Smooth muscle cell of the brain vasculature (primary cell): Measurements from ENCODE around the gene SLC44A5.
"Not testable (repeated sequence)": the region's sequence is repeated elsewhere in the genome, so short reads cannot be mapped to it uniquely, and the experiment has no call there.

Source experiments
- DNase-seq: peaks from one replicate; pipeline ENCODE4 v3.0.0-alpha.2; 2012; ENCODE audit warnings: low read depth, low spot score

Gene SLC44A5

GRCh38 chr1:75274920-75275506 lies 335.9 kb downstream of the SLC44A5 start:
- no peak for DNase-seq

- DNase-seq = no peak
Observed at GRCh38 chr1:75273110-75273509, 337.8 kb downstream of the SLC44A5 start.

- DNase-seq = no peak
Observed at GRCh38 chr1:75265792-75266191, 345.1 kb downstream of the SLC44A5 start.

GRCh38 chr1:75264112-75264511 lies 346.8 kb downstream of the SLC44A5 start:
- DNase-seq = no peak

GRCh38 chr1:75263616-75264015 lies 347.3 kb downstream of the SLC44A5 start:
- DNase-seq = not testable (repeated sequence)

- DNase-seq = not testable (repeated sequence)
Observed at GRCh38 chr1:75261946-75262345, 349.0 kb downstream of the SLC44A5 start.

GRCh38 chr1:75258351-75258750 lies 352.6 kb downstream of the SLC44A5 start:
- no peak for DNase-seq

- DNase-seq = no peak
Observed at GRCh38 chr1:75257424-75257823, 353.5 kb downstream of the SLC44A5 start.

- not testable (repeated sequence) for DNase-seq
Observed at GRCh38 chr1:75250114-75250513, 360.8 kb downstream of the SLC44A5 start.

- DNase-seq = no peak
Observed at GRCh38 chr1:75245239-75245638, 365.7 kb downstream of the SLC44A5 start.

GRCh38 chr1:75243124-75243523 lies 367.8 kb downstream of the SLC44A5 start:
- DNase-seq = no peak

GRCh38 chr1:75237316-75237715 lies 373.6 kb downstream of the SLC44A5 start:
- no peak for DNase-seq

- no peak for DNase-seq
Observed at GRCh38 chr1:75234562-75234961, 376.4 kb downstream of the SLC44A5 start.

GRCh38 chr1:75233302-75233929 lies 377.5 kb downstream of the SLC44A5 start:
- DNase-seq = no peak

GRCh38 chr1:75220072-75220471 lies 390.8 kb downstream of the SLC44A5 start:
- no peak for DNase-seq

- no peak for DNase-seq
Observed at GRCh38 chr1:75214017-75214416, 396.9 kb downstream of the SLC44A5 start.

- no peak for DNase-seq
Observed at GRCh38 chr1:75211648-75212047, 399.3 kb downstream of the SLC44A5 start.

- no peak for DNase-seq
Observed at GRCh38 chr1:75208862-75209261, 402.1 kb downstream of the SLC44A5 start.

GRCh38 chr1:75203415-75204277 lies 407.3 kb downstream of the SLC44A5 start:
- no peak for DNase-seq

GRCh38 chr1:75202751-75203150 lies 408.2 kb downstream of the SLC44A5 start:
- DNase-seq = no peak

- DNase-seq = no peak
Observed at GRCh38 chr1:75198761-75199160, 412.2 kb downstream of the SLC44A5 start.

- DNase-seq = no peak
Observed at GRCh38 chr1:75198163-75198562, 412.8 kb downstream of the SLC44A5 start.

- no peak for DNase-seq
Observed at GRCh38 chr1:75188892-75189291, 422.0 kb downstream of the SLC44A5 start.
